Gastrocnemius medialis (tissue), 4 donors: ENCODE results near the gene VEZF1. TPM values are rescaled to one million over a fixed set of nuclear protein-coding genes. Genes with fewer than 3 reads are reported as not detected.
A peak's percentile ranks its signal among the peaks of the same experiment; 100 is the strongest.

Experiments used
- ATAC-seq, 2 donors: fragments of 150-250 bp; one replicate each; pipeline ENCODE4 v1.9.1; 2016
- DNase-seq, 2 donors: peaks; one replicate each; pipeline ENCODE4 v3.0.0-alpha.2; 2019
- H3K27ac ChIP-seq, 4 donors: fragments of 200-600 bp; sonication (generic); 1 replicate in 1 of 4; 2 replicates in 3 of 4; pipeline ENCODE4 v1.5.1; 2016 to 2018; ENCODE audit warnings: mild to moderate bottlenecking in 2 of 4, moderate library complexity in 1 of 4
- H3K27me3 ChIP-seq, 3 donors: fragments of 200-600 bp; sonication (generic) in 2 of 3; 1 replicate in 1 of 3; 2 replicates in 2 of 3; pipeline versions ENCODE4 v1.5.1 to v1.6.0; 2016 to 2019; ENCODE audit warnings: mild to moderate bottlenecking in 1 of 3, moderate library complexity in 1 of 3
- H3K36me3 ChIP-seq, 2 donors: fragments of 200-600 bp; sonication (generic) in 1 of 2; one replicate each; pipeline ENCODE4 v1.5.1; 2017 to 2018
- H3K4me1 ChIP-seq, 2 donors: fragments of 200-600 bp; sonication (generic) in 1 of 2; one replicate each; pipeline ENCODE4 v1.5.1; 2016 to 2017; ENCODE audit warnings: mild to moderate bottlenecking in 2 of 2
- H3K4me3 ChIP-seq, 4 donors: fragments of 200-600 bp; sonication (generic) in 3 of 4; 1 replicate in 1 of 4; 2 replicates in 3 of 4; pipeline ENCODE4 v1.5.1; 2016 to 2019; ENCODE audit warnings: mild to moderate bottlenecking in 2 of 4
- H3K9me3 ChIP-seq, 3 donors: fragments of 200-600 bp; sonication (generic) in 2 of 3; 1 replicate in 1 of 3; 2 replicates in 2 of 3; pipeline ENCODE4 v1.5.1; 2016 to 2019
- POLR2A ChIP-seq, 2 donors: fragments of 450-650 bp; IDR thresholded peaks; one replicate each; pipeline ENCODE4 v1.6.1; 2017; ENCODE audit warnings: antibody characterized with exemption in 2 of 2, mild to moderate bottlenecking in 2 of 2, moderate library complexity in 2 of 2
- in situ Hi-C, 4 donors: fragments of 200-750 bp; cut with MboI; loops; one replicate each; pipeline versions ENCODE4 v1.15.0 to v1.8.0; 2017; ENCODE audit warnings: low sequenced_read_pairs in 4 of 4
- intact Hi-C: fragments of 100-400 bp; cut with DNase I; formaldehyde crosslinking; loops from one replicate; pipeline ENCODE4 v1.15.1; 2023; ENCODE audit warnings: low total_unique reads
- total RNA-seq, 4 donors: library from RNA; depleted of rRNA; stranded (reverse); fragments of >200 nt; gene quantifications; one replicate each; pipeline versions ENCODE4 v1.1.0 to v1.2.3, GENCODE V29; 2016
- TF ChIP-seq, protein P1 (sequence below), 5 experiments: fragments of 450-650 bp in 3 of 5; fragments of 200-600 bp in 2 of 5; sonication (generic) in 2 of 5; IDR thresholded peaks in 4 of 5; conservative IDR thresholded peaks in 1 of 5; 1 replicate in 4 of 5; 2 replicates in 1 of 5; pipeline ENCODE4 v1.5.1; 2016 to 2019; ENCODE audit warnings: antibody characterized with exemption in 5 of 5, mild to moderate bottlenecking in 3 of 5, moderate library complexity in 3 of 5

The VEZF1 gene
- total RNA-seq, 4 donors from 2014 or later, result 99.9 to 137 (median 106) TPM

DNA sequence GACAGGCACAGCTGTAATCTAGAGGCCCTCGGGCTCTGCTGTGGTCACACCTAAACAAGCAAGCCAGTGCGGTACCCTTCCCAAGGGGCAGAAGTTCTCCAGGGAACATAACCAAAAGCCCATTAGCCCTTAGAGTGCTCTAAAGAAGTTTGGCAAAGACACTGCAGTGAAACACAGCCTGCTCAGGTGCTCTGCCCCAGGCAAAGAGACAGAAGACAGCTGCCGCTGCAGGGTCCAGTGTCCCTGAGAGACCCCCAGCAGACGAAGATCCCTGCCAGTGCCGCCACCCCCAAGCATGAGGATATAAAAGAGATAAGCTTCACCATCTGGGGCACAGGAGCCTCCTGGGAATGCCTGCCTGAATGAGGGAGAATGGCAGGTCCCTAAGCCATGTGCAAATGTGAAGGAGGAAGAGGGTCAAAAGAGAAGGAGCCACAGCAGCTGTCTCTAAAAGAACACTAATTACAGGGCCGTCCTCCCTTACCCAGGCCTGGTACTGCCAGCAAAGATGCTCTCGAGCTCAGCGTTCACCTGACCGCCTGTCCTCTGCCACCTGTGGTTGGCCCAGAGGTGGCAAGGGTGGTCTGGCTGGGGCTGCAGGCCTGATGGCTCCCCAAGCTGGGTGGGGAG lies 62.6 kb downstream of the VEZF1 start:
- no peak for DNase-seq
- ATAC-seq, result peak in 1 of 2 donors; percentile 40
- in situ Hi-C loops, result no loop called here
- Histone ChIP-seq H3K27me3 (no peaks in the 10 kb centered on the region), H3K27ac (peak overlapping the region; percentile 69 to 87 (median 78)), H3K4me3 (no peak overlapping the region), H3K9me3 (no peaks in the 10 kb centered on the region), H3K36me3 (no peaks in the 10 kb centered on the region), H3K4me1 (peaks cover 81 to 88% of the 10 kb centered on the region in 2 donors)
- intact Hi-C loops, result no loop called here
- TF ChIP-seq POLR2A (IDR thresholded peaks at IDR 0.05), result no peak
- TF ChIP-seq, protein P1, sequence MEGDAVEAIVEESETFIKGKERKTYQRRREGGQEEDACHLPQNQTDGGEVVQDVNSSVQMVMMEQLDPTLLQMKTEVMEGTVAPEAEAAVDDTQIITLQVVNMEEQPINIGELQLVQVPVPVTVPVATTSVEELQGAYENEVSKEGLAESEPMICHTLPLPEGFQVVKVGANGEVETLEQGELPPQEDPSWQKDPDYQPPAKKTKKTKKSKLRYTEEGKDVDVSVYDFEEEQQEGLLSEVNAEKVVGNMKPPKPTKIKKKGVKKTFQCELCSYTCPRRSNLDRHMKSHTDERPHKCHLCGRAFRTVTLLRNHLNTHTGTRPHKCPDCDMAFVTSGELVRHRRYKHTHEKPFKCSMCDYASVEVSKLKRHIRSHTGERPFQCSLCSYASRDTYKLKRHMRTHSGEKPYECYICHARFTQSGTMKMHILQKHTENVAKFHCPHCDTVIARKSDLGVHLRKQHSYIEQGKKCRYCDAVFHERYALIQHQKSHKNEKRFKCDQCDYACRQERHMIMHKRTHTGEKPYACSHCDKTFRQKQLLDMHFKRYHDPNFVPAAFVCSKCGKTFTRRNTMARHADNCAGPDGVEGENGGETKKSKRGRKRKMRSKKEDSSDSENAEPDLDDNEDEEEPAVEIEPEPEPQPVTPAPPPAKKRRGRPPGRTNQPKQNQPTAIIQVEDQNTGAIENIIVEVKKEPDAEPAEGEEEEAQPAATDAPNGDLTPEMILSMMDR (IDR thresholded peaks at IDR 0.05 in 4 of 5, conservative IDR thresholded peaks at IDR 0.05 in 1 of 5), result no peak

DNA sequence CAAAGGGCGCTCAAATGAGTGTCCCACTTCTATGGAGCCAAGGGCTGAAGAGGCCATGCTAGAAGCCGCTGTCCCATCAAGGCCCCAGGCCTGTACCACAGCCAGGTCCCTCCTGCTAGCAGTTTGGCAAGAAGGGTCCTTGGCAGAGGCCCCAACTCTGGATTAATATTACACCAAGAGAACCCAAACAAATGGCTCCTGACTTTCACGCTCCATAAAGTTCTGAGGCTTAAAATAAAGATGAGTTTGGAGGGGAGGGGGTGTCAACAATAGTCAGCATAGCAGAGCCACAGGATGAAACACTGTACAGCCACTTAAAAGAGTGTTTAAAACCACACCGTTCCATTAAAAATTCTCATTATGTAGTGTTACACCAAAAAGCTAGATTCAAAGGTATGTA lies 63.4 kb downstream of the VEZF1 start:
- Histone ChIP-seq H3K4me3 (no peak overlapping the region), H3K36me3 (no peaks in the 10 kb centered on the region), H3K4me1 (peaks cover 75 to 80% of the 10 kb centered on the region in 2 donors), H3K9me3 (no peaks in the 10 kb centered on the region), H3K27ac (peak overlapping the region; percentile 69 to 87 (median 78)), H3K27me3 (no peaks in the 10 kb centered on the region)
- TF ChIP-seq POLR2A (IDR thresholded peaks at IDR 0.05), result no peak
- TF ChIP-seq, protein P1 (IDR thresholded peaks at IDR 0.05 in 4 of 5, conservative IDR thresholded peaks at IDR 0.05 in 1 of 5), result no peak
- ATAC-seq (peak in 1 of 2 donors; percentile 63), DNase-seq (peak in 1 of 2 donors; percentile 82)
- in situ Hi-C loops, result no loop called here
- intact Hi-C loops, result no loop called here

Other genes starting within 250 kb of the VEZF1 start
- gene CCDC182, start 243.0 kb downstream of the VEZF1 start, total RNA-seq, result not detected
- 10 to 100 TPM; 24.3 to 47.2 (median 35.5) TPM for gene MRPS23, start 138.2 kb downstream of the VEZF1 start, total RNA-seq
- 10 to 100 TPM; 31.2 to 43.9 (median 34.3) TPM for gene CUEDC1, start 32.8 kb downstream of the VEZF1 start, total RNA-seq
- 10 to 100 TPM; 69.4 to 85.4 (median 82.2) TPM for gene SRSF1, start 19.0 kb upstream of the VEZF1 start, total RNA-seq
- 10 to 100 TPM; 14.5 to 28.8 (median 20.4) TPM for gene DYNLL2, start 95.2 kb upstream of the VEZF1 start, total RNA-seq
- gene OR4D1, start 160.1 kb upstream of the VEZF1 start, total RNA-seq, result not detected
- not detected for gene OR4D2, start 178.7 kb upstream of the VEZF1 start, total RNA-seq
- not detected for gene EPX, start 204.5 kb upstream of the VEZF1 start, total RNA-seq
- gene MKS1, start 231.0 kb upstream of the VEZF1 start, total RNA-seq, result 1 to 10 TPM; 2.2 to 6.7 (median 2.8) TPM